ENCODE results near the gene TMEM185B.

DNA sequence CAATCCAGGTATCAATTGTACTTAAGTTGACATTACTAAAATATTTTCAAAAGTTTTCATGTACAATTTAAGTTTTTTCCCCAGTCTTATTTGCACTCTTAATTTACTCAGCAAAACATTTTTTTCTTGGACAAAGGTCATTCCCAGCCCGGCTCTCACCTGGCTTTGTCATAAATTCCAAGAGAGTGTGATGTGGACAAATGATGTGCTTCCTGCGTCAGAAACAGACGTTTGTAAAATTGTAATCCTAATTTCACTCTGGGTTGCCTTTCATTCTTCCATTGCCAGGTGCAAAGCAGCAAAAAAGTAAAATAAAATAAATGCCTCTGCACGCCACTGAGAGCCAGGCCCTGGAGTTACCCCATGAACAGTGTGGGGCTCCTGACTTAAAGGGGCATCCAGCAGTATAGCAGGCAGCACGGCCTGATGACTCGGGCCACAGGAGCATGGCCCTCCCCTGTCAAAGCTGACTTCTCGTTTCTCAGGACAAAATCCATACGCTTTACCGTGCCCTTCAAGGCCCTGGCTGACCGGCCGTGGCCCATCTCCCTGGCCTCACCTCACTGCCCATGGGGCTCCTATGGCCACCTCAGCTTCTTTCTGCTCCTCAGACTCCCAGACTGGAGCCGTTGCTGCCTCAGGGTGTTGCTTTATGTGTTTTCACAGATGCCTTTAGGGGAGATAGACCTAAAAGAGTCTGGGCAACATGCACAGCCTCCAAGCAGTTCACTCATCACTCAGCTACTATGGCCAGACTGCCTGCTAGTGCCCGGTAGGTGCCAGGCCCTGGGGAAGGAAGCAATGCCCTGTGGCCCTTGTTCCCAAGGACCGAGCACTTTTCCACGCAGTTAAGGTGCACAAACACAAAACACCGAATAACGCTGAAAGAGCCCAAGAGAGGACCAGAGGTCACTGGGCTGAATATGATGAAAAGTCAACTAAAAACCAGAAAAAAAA, 7.6 kb upstream of the TMEM185B start:
- TF ChIP-seq, protein P1, sequence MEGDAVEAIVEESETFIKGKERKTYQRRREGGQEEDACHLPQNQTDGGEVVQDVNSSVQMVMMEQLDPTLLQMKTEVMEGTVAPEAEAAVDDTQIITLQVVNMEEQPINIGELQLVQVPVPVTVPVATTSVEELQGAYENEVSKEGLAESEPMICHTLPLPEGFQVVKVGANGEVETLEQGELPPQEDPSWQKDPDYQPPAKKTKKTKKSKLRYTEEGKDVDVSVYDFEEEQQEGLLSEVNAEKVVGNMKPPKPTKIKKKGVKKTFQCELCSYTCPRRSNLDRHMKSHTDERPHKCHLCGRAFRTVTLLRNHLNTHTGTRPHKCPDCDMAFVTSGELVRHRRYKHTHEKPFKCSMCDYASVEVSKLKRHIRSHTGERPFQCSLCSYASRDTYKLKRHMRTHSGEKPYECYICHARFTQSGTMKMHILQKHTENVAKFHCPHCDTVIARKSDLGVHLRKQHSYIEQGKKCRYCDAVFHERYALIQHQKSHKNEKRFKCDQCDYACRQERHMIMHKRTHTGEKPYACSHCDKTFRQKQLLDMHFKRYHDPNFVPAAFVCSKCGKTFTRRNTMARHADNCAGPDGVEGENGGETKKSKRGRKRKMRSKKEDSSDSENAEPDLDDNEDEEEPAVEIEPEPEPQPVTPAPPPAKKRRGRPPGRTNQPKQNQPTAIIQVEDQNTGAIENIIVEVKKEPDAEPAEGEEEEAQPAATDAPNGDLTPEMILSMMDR (IDR thresholded peaks at IDR 0.05) = no peak
- TF ChIP-seq POLR2A (IDR thresholded peaks at IDR 0.05) = no peak

Measured in thyroid gland (tissue), 4 donors.